DOHH2 (cell line): ENCODE results near the gene POSTN.

Experiments
- CTCF ChIP-seq: fragments of 200-600 bp; sonication (generic); IDR thresholded peaks from one replicate; pipeline ENCODE4 v1.5.1; 2014; ENCODE audit warnings: antibody characterized with exemption, mild to moderate bottlenecking, low read depth, low read length; ENCODE audit not compliant: poor library complexity, severe bottlenecking
- EZH2phosphoT487 ChIP-seq: fragments of 200-600 bp; sonication (generic); IDR thresholded peaks from 2 replicates; pipeline ENCODE4 v1.6.1; 2017; ENCODE audit warnings: borderline replicate concordance, mild to moderate bottlenecking, antibody characterized with exemption, low read length, moderate library complexity, mixed read lengths

- no peak for TF ChIP-seq CTCF
- TF ChIP-seq EZH2phosphoT487, result no peak
Measured at GRCh38 chr13:37546087-37546486, 52.5 kb downstream of the POSTN start.
